HepG2 (cell line): ENCODE measurements around the gene TTC5. TPM values are rescaled to one million over a fixed set of nuclear protein-coding genes. Genes with fewer than 3 reads are reported as not detected.

Source experiments
- CERS6 ChIP-seq: sonication (generic); formaldehyde crosslinking; IDR thresholded peaks from 2 replicates; pipeline ENCODE4 v1.5.0; 2020; ENCODE audit warnings: missing genetic modification reagents
- FOXJ3 ChIP-seq: sonication (generic); formaldehyde crosslinking; IDR thresholded peaks from 2 replicates; pipeline ENCODE4 v1.4.0; 2020; ENCODE audit warnings: missing genetic modification reagents, mild to moderate bottlenecking, borderline replicate concordance
- HNF4G ChIP-seq, 2 experiments: sonication (generic) in 1 of 2; formaldehyde crosslinking in 1 of 2; IDR thresholded peaks; 2 replicates each; pipeline versions ENCODE4 v1.4.0 to v1.6.1; 2011 to 2020; ENCODE audit warnings: borderline replicate concordance in 2 of 2, low read depth in 2 of 2, mild to moderate bottlenecking in 2 of 2, low read length in 1 of 2, missing genetic modification reagents in 1 of 2, moderate library complexity in 1 of 2
- KAT8 ChIP-seq: IDR thresholded peaks from 2 replicates; pipeline ENCODE4 v1.6.1; 2016; ENCODE audit warnings: missing genetic modification reagents, missing compliant biosample characterization
- MAFG ChIP-seq: sonication (generic); formaldehyde crosslinking; IDR thresholded peaks from 2 replicates; pipeline ENCODE4 v1.5.1; 2020; ENCODE audit warnings: mild to moderate bottlenecking, missing genetic modification reagents
- PCBP1 ChIP-seq: fragments of 200-400 bp; formaldehyde crosslinking; IDR thresholded peaks from 2 replicates; pipeline ENCODE4 v1.6.1; 2017; ENCODE audit warnings: mild to moderate bottlenecking, low read depth, low read length, borderline replicate concordance
- RARG ChIP-seq: sonication (generic); formaldehyde crosslinking; IDR thresholded peaks from 2 replicates; pipeline ENCODE4 v1.4.0; 2020; ENCODE audit warnings: low read depth, mild to moderate bottlenecking, missing genetic modification reagents
- ZBTB33 ChIP-seq: sonication (generic); formaldehyde crosslinking; IDR thresholded peaks from 2 replicates; pipeline ENCODE4 v1.4.0; 2020; ENCODE audit warnings: missing genetic modification reagents
- ZEB1 ChIP-seq: IDR thresholded peaks from 2 replicates; pipeline ENCODE4 v1.6.1; 2012; ENCODE audit warnings: mild to moderate bottlenecking, low read depth, inconsistent platforms; ENCODE audit not compliant: insufficient replicate concordance
- ZNF816 ChIP-seq: sonication (generic); formaldehyde crosslinking; IDR thresholded peaks from 2 replicates; pipeline ENCODE4 v1.8.0; 2022; ENCODE audit warnings: missing genetic modification reagents, mild to moderate bottlenecking, borderline replicate concordance
- ZSCAN5A ChIP-seq: sonication (generic); formaldehyde crosslinking; IDR thresholded peaks from 2 replicates; pipeline ENCODE4 v1.8.0; 2022; ENCODE audit warnings: mild to moderate bottlenecking, missing genetic modification reagents, borderline replicate concordance
- polyA plus RNA-seq, 8 experiments: library from polyadenylated mRNA; depleted of rRNA in 3 of 8; stranded (reverse) in 7 of 8; unstranded in 1 of 8; fragments of >200 nt; fragmentation: Illumina TruSeq in 4 of 8; extraction: Trizol in 4 of 8; gene quantifications; 2 replicates each; pipeline versions ENCODE4 v1.2.1 to v1.2.3, GENCODE V29; 2011 to 2016; ENCODE audit warnings: low read depth in 4 of 8, missing spikeins in 1 of 8, mixed read lengths in 1 of 8; ENCODE audit not compliant: insufficient read depth in 1 of 8
- total RNA-seq, 5 experiments: library from RNA; depleted of rRNA; stranded (reverse); fragments of >200 nt; fragmentation: Illumina TruSeq; extraction: Trizol; gene quantifications; 2 replicates each; pipeline ENCODE4 v1.2.3, GENCODE V29; 2016; ENCODE audit warnings: low read depth in 1 of 5
- TF ChIP-seq, protein P1 (sequence below): sonication (generic); formaldehyde crosslinking; IDR thresholded peaks from 2 replicates; pipeline ENCODE4 v1.9.0; 2021; ENCODE audit warnings: missing genetic modification reagents, mild to moderate bottlenecking, borderline replicate concordance
- TF ChIP-seq, protein P2 (sequence below): sonication (generic); formaldehyde crosslinking; IDR thresholded peaks from 2 replicates; pipeline ENCODE4 v1.8.1; 2023; ENCODE audit warnings: mild to moderate bottlenecking, moderate library complexity, missing genetic modification reagents
- TF ChIP-seq, protein P3 (sequence below): sonication (generic); formaldehyde crosslinking; IDR thresholded peaks from 2 replicates; pipeline ENCODE4 v1.4.0; 2020; ENCODE audit warnings: missing genetic modification reagents, mild to moderate bottlenecking, borderline replicate concordance

Gene TTC5
- total and polyA plus RNA-seq, 2 of the 13 experiments (the other 11 are each of a cell fraction or from before 2014, with no cell fraction given): 8.7 to 28.5 TPM

- TF ChIP-seq, protein P1, sequence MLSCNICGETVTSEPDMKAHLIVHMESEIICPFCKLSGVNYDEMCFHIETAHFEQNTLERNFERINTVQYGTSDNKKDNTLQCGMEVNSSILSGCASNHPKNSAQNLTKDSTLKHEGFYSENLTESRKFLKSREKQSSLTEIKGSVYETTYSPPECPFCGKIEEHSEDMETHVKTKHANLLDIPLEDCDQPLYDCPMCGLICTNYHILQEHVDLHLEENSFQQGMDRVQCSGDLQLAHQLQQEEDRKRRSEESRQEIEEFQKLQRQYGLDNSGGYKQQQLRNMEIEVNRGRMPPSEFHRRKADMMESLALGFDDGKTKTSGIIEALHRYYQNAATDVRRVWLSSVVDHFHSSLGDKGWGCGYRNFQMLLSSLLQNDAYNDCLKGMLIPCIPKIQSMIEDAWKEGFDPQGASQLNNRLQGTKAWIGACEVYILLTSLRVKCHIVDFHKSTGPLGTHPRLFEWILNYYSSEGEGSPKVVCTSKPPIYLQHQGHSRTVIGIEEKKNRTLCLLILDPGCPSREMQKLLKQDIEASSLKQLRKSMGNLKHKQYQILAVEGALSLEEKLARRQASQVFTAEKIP (CRISPR knock-in tag): no peak
- TF ChIP-seq KAT8 (peak; percentile 94), ZNF816 (no peak), PCBP1 (no peak), CERS6 (CRISPR knock-in tag) (no peak), MAFG (CRISPR knock-in tag) (no peak), ZBTB33 (CRISPR knock-in tag) (peak; percentile 56), HNF4G (IDR thresholded peaks at IDR 0.05; ENCODE audit: borderline replicate concordance, low read depth, low read length) (no peak; the same call in 1 of the 2 replicates), HNF4G (CRISPR knock-in tag; IDR thresholded peaks at IDR 0.05; ENCODE audit: borderline replicate concordance, low read depth) (no peak), ZSCAN5A (CRISPR knock-in tag) (peak; percentile 80; the same call in 1 of the 2 replicates), RARG (CRISPR knock-in tag) (no peak), FOXJ3 (CRISPR knock-in tag) (no peak; the same call in 1 of the 2 replicates), ZEB1 (no peak)
- TF ChIP-seq, protein P2, sequence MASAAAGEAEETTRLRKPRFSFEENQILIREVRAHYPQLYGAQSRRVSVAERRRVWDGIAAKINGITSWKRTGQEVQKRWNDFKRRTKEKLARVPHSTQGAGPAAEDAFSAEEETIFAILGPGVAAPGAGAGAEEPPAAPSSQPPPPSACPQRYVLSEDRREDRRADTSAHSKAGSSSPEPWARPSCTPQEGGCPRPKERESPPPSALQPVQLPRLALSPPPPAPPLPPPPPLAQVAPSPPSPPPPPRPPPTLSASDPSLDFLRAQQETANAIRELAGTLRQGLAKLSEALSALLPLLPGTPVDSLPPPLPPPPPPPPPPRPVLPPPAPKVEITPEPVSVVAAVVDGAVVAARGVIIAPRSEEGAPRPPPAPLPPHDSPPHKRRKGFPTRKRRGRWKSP (CRISPR knock-in tag): peak; percentile 64; the same call in 1 of the 2 replicates
- TF ChIP-seq, protein P3, sequence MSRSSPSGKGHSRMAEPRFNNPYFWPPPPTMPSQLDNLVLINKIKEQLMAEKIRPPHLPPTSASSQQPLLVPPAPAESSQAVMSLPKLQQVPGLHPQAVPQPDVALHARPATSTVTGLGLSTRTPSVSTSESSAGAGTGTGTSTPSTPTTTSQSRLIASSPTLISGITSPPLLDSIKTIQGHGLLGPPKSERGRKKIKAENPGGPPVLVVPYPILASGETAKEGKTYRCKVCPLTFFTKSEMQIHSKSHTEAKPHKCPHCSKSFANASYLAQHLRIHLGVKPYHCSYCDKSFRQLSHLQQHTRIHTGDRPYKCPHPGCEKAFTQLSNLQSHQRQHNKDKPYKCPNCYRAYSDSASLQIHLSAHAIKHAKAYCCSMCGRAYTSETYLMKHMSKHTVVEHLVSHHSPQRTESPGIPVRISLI (CRISPR knock-in tag): no peak
These were observed at the start of gene TTC5 (continued) for GRCh38 chr14:20305265-20306078.
